PC-9 (cell line): ENCODE data around the gene ZSWIM5. TPM values are rescaled to one million over a fixed set of nuclear protein-coding genes. Genes with fewer than 3 reads are reported as not detected.

ENCODE experiments used
- BruUV-seq: library from RNA; stranded (reverse); fragments of 400-500 nt; replicated peaks from 2 replicates; lab custom pipeline; 2021; lab: Mats Ljungman, UMichigan
- CTCF ChIA-PET: fragments of 300-600 bp; sonication (Branson Sonifier 250); formaldehyde crosslinking; loops from one replicate; lab custom pipeline; 2022; ENCODE audit warnings: antibody characterized with exemption; lab: Charles Lee
- POLR2A ChIA-PET: fragments of 300-600 bp; sonication (Branson Sonifier 250); formaldehyde crosslinking; loops from one replicate; lab custom pipeline; 2022; ENCODE audit warnings: antibody characterized with exemption; ENCODE audit not compliant: unreplicated experiment; lab: Charles Lee
- DNase-seq, 2 experiments: peaks; one replicate each; pipeline versions ENCODE4 v3.0.0 to v3.0.0-alpha.2; 2015 to 2022; ENCODE audit warnings: mixed read lengths in 1 of 2
- H2AFZ ChIP-seq: fragments of 200-600 bp; sonication (generic); 2 replicates; pipeline ENCODE4 v1.8.1; 2017; ENCODE audit warnings: antibody characterized with exemption
- H3F3A ChIP-seq: fragments of 200-600 bp; sonication (generic); 2 replicates; pipeline ENCODE4 v1.8.1; 2017; ENCODE audit warnings: antibody characterized with exemption, mild to moderate bottlenecking, low read depth; ENCODE audit not compliant: insufficient read depth
- H3K27ac ChIP-seq: fragments of 200-600 bp; sonication (generic); 2 replicates; pipeline ENCODE4 v1.6.1; 2016; ENCODE audit warnings: mixed run types
- H3K27me3 ChIP-seq: fragments of 200-600 bp; sonication (generic); 2 replicates; pipeline ENCODE4 v1.6.1; 2016; ENCODE audit warnings: low read depth, mixed run types; ENCODE audit not compliant: insufficient read depth
- H3K36me3 ChIP-seq: fragments of 200-600 bp; sonication (generic); 2 replicates; pipeline ENCODE4 v1.6.1; 2016; ENCODE audit warnings: low read depth, mixed run types
- H3K4me1 ChIP-seq: fragments of 200-600 bp; sonication (generic); replicated peaks from 2 replicates; pipeline ENCODE4 v1.6.1; 2016; ENCODE audit warnings: mixed run types; ENCODE audit not compliant: insufficient read depth
- H3K4me2 ChIP-seq: fragments of 200-600 bp; sonication (generic); 2 replicates; pipeline ENCODE4 v1.6.1; 2017; ENCODE audit warnings: mixed run types
- H3K4me3 ChIP-seq: fragments of 200-600 bp; sonication (generic); 2 replicates; pipeline ENCODE4 v1.6.1; 2016; ENCODE audit warnings: mixed run types
- H3K79me2 ChIP-seq: fragments of 200-600 bp; sonication (generic); 2 replicates; pipeline ENCODE4 v1.6.1; 2017; ENCODE audit warnings: low read depth, mixed run types
- H3K9me2 ChIP-seq: fragments of 200-600 bp; sonication (generic); 2 replicates; pipeline ENCODE4 v1.8.1; 2017; ENCODE audit warnings: mild to moderate bottlenecking; ENCODE audit not compliant: insufficient read depth
- H3K9me3 ChIP-seq: fragments of 200-600 bp; sonication (generic); 2 replicates; pipeline ENCODE4 v1.8.1; 2016; ENCODE audit warnings: low read depth; ENCODE audit not compliant: insufficient read depth
- H4K20me1 ChIP-seq: fragments of 200-600 bp; sonication (generic); 2 replicates; pipeline ENCODE4 v1.8.1; 2017; ENCODE audit not compliant: insufficient read depth
- CTCF ChIP-seq: fragments of 200-600 bp; sonication (generic); conservative IDR thresholded peaks from 2 replicates; pipeline ENCODE4 v1.6.1; 2017; ENCODE audit warnings: mixed run types, antibody characterized with exemption, mild to moderate bottlenecking, moderate library complexity
- EZH2 ChIP-seq: fragments of 200-600 bp; sonication (generic); IDR thresholded peaks from 2 replicates; pipeline ENCODE4 v1.8.0; 2017; ENCODE audit warnings: antibody characterized with exemption, low read depth
- intact Hi-C: fragments of 100-400 bp; cut with micrococcal nuclease; formaldehyde crosslinking; loops from one replicate; pipeline ENCODE4 v1.10.0; 2022; ENCODE audit not compliant: unreplicated experiment
- total RNA-seq: library from RNA; stranded (reverse); gene quantifications from 2 replicates; pipeline ENCODE4 v1.2.3, GENCODE V29; 2021

The ZSWIM5 gene
- total RNA-seq, 1 experiment from 2014 or later = 0.50 TPM

- H3K9me3 ChIP-seq = no peaks in the 10 kb centered on the region
- POLR2A ChIA-PET = no interaction called here
- H3K4me3 ChIP-seq = no peak overlapping the region
- H3K36me3 ChIP-seq = no peaks in the 10 kb centered on the region
- intact Hi-C loops = no loop called here
- CTCF ChIA-PET = interaction anchor here (0.8 kb wide), 1 partner anchor 83 kb away, joined by 3 read pairs; no protein-coding TSS in a partner anchor
- H3K9me2 ChIP-seq = no peaks in the 10 kb centered on the region
- no peaks in the 10 kb centered on the region for H3K79me2 ChIP-seq
- H4K20me1 ChIP-seq = no peaks in the 10 kb centered on the region
- no TSS peak for BruUV-seq
- no peak overlapping the region for H3K27ac ChIP-seq
- H3K27me3 ChIP-seq = no peaks in the 10 kb centered on the region
- no peak for DNase-seq
- no peak for TF ChIP-seq CTCF
- TF ChIP-seq EZH2 = no peak
- H3K4me1 ChIP-seq = 0 out of 2 replicates have a peak, but pooled peaks cover 3% of the 10 kb centered on the region
- H3F3A ChIP-seq = no peaks in the 10 kb centered on the region
- no peak overlapping the region for H2AFZ ChIP-seq
- H3K4me2 ChIP-seq = no peak overlapping the region
Measured at GRCh38 chr1:45216861-45217260, 10.5 kb upstream of the ZSWIM5 start.

DNA sequence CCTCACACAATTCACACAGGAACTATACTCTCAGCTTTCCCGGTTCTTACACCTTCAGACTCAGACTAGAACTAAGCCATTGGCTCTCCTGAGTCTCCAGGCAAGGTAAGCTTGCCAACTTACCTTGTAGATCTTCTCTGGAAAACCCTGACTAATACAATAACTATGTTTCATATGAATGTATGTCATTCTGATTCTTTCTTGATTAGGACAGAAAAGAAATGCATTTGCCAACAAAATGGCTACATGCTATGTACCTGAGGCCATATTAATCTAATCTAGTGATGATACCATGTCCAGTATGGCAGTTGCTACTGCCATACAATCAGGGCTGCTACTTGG lies 9.8 kb upstream of the ZSWIM5 start:
- Histone ChIP-seq H2AFZ (no peak overlapping the region), H3K27ac (no peak overlapping the region), H3K4me2 (no peak overlapping the region), H3K9me2 (no peaks in the 10 kb centered on the region), H3K4me3 (no peak overlapping the region), H3K27me3 (no peaks in the 10 kb centered on the region), H3K36me3 (no peaks in the 10 kb centered on the region), H3K4me1 (0 out of 2 replicates have a peak, but pooled peaks cover 3% of the 10 kb centered on the region), H3K9me3 (no peaks in the 10 kb centered on the region), H3K79me2 (no peaks in the 10 kb centered on the region), H3F3A (no peaks in the 10 kb centered on the region), H4K20me1 (no peaks in the 10 kb centered on the region)
- TF ChIP-seq CTCF (no peak), EZH2 (no peak)
- intact Hi-C loops = no loop called here
- BruUV-seq = no TSS peak
- peak in 1 of 2 experiments; percentile 61 for DNase-seq
- ChIA-PET POLR2A (no interaction called here), CTCF (no interaction called here)

GRCh38 chr1:45215485-45216199 lies 9.2 kb upstream of the ZSWIM5 start:
- Histone ChIP-seq H3K79me2 (no peaks in the 10 kb centered on the region), H2AFZ (no peak overlapping the region), H3K4me2 (no peak overlapping the region), H3K27me3 (no peaks in the 10 kb centered on the region), H4K20me1 (no peaks in the 10 kb centered on the region), H3K4me1 (0 out of 2 replicates have a peak, but pooled peaks cover 3% of the 10 kb centered on the region), H3K36me3 (no peaks in the 10 kb centered on the region), H3K9me2 (no peaks in the 10 kb centered on the region), H3K4me3 (no peak overlapping the region), H3F3A (no peaks in the 10 kb centered on the region), H3K9me3 (no peaks in the 10 kb centered on the region), H3K27ac (no peak overlapping the region)
- DNase-seq = no peak
- BruUV-seq = no TSS peak
- ChIA-PET POLR2A (no interaction called here), CTCF (no interaction called here)
- TF ChIP-seq EZH2 (no peak), CTCF (no peak)
- intact Hi-C loops = no loop called here
